GM12878 (cell line): ENCODE results near the gene BCOR.

ENCODE experiments used
- MYB ChIP-seq: fragments of 150-350 bp; IDR thresholded peaks from 2 replicates; pipeline ENCODE4 v1.6.1; 2014; ENCODE audit warnings: mild to moderate bottlenecking, low read depth, low read length, borderline replicate concordance
- POLR2A ChIP-seq: IDR thresholded peaks from 2 replicates; pipeline ENCODE4 v1.6.1; 2011; ENCODE audit warnings: low read depth, mild to moderate bottlenecking, low read length

GRCh38 chrX:40063555-40063954 lies 34.2 kb downstream of the BCOR start:
- TF ChIP-seq POLR2A (no peak), MYB (no peak)
